Measurements from ENCODE around the gene DDX49. TPM values are rescaled to one million over a fixed set of nuclear protein-coding genes. Genes with fewer than 3 reads are reported as not detected.

DDX49 gene
- total and polyA plus RNA-seq, 4 donors: 34.6 to 81.8 (median 71.3) TPM

DNA sequence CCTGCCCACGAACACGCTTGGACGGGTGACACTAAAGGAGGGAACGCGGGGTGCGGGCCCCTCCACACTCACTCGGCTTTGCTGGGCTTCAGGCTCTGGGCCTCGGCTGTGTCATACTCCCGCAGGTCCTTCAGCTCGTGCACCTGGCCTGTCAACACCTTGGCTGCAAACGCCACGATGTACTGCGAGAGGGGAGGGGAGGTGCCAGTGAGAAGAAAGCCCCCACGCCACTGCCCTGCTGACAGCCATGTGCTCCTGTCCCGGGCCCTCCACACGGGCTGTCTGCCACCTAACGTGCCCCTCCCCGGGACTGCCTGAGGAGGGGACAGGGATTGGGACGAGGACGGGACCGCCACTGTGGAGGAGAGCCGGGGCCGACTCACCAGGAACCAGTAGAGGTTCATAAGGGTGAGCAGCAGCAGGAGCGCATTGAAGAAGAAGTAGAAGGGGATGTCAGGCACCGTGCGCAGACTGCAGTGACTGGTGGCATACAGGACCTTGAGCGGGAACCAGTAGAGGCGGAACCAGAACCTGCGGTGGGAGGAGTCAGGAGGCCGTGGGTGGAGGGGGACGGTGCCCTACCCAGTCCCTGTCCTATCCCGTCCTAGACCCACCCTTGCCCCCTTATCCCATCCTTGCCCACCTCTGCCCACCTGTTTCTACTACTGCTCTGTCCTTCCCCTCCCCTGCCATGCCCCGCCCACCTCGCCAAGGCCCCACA is 40.5 kb upstream of the DDX49 start:
- no peak for DNase-seq (ENCODE audit: low read depth in 4 of 6, low spot score in 6 of 6)
- Histone ChIP-seq H3K27me3 (ENCODE audit: control insufficient read depth, insufficient read depth, low read length) (no peaks in the 10 kb centered on the region), H3K9me3 (ENCODE audit: control insufficient read depth, insufficient read depth, low read length) (no peaks in the 10 kb centered on the region), H3K4me1 (ENCODE audit: control insufficient read depth, insufficient read depth, low read length) (no peaks in the 10 kb centered on the region), H3K27ac (ENCODE audit: low read depth, low read length) (no peak overlapping the region), H3K36me3 (ENCODE audit: control insufficient read depth, insufficient read depth, low read length) (peaks cover 96% of the 10 kb centered on the region), H3K4me3 (ENCODE audit: low read depth, low read length) (no peak overlapping the region)
- 89% methylated on average over 30 of the region's 34 CpGs for WGBS (ENCODE audit: insufficient coverage)

DNA sequence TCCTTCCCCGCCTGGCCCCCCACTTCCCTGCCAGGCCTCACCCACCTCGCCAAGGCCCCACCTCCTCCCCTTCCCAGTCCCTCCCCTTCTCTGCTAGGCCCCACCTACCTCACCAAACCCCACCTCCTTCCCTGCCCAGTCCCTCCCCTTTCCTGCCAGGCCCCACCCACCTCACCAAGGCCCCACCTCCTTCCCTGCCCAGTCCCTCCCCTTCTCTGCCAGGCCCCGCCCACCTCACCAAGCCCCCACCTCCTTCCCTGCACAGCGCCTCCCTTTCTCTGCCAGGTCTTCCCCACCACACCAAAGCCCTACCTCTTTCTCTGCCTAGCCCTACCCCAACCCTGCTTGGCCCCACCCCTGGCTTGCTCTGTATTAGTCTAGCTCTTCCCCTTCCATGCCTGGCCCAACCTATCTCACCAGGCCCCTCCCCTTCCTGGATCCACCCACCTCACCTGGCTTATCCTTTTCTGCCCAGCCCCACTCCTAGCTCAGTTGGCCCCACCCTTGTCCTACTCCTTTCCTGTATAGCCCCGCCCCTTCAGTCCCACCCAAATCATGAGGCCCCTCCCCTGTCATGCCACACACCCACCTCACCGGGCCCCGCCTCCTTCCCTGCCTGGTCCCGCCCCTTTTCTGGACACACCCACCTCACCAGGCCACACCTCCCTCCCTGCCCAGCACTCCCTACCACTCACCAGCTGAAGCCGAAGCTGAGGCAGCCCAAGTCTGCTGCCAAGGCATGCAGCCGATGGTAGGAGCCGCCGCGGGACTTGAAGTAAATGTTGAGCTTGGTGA is 39.7 kb upstream of the DDX49 start:
- Histone ChIP-seq H3K9me3 (ENCODE audit: control insufficient read depth, insufficient read depth, low read length) (no peaks in the 10 kb centered on the region), H3K4me1 (ENCODE audit: control insufficient read depth, insufficient read depth, low read length) (no peaks in the 10 kb centered on the region), H3K4me3 (ENCODE audit: low read depth, low read length) (no peak overlapping the region), H3K27me3 (ENCODE audit: control insufficient read depth, insufficient read depth, low read length) (no peaks in the 10 kb centered on the region), H3K27ac (ENCODE audit: low read depth, low read length) (no peak overlapping the region), H3K36me3 (ENCODE audit: control insufficient read depth, insufficient read depth, low read length) (peaks cover 96% of the 10 kb centered on the region)
- 75% methylated on average over 12 of the region's 13 CpGs for WGBS (ENCODE audit: insufficient coverage)
- DNase-seq (ENCODE audit: low read depth in 4 of 6, low spot score in 6 of 6): no peak

DNA sequence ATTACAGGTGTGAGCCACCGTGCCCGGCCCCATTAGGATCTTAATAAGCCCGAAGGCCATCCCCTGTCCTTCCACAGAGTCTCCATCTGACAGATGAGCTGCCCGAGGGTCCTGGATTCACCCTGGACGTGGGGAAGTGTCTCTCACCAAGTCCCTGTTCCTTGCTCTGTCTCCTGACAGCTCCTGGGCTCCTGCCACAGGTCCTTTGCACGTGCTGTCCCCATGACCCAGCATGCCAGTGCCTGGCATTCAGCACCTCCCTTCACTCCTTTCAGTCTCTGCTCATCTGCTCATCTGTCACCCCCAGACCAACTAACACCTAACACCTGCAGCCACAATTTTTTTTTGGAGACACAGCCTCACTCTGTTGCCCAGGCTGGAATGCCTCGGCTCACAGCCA is 38.0 kb upstream of the DDX49 start:
- H3K36me3 ChIP-seq (ENCODE audit: control insufficient read depth, insufficient read depth, low read length): peaks cover 96% of the 10 kb centered on the region
- H3K4me3 ChIP-seq (ENCODE audit: low read depth, low read length): no peak overlapping the region
- H3K27ac ChIP-seq (ENCODE audit: low read depth, low read length): no peak overlapping the region
- no peaks in the 10 kb centered on the region for H3K4me1 ChIP-seq (ENCODE audit: control insufficient read depth, insufficient read depth, low read length)
- no peaks in the 10 kb centered on the region for H3K27me3 ChIP-seq (ENCODE audit: control insufficient read depth, insufficient read depth, low read length)
- no peak for DNase-seq (ENCODE audit: low read depth in 4 of 6, low spot score in 6 of 6)
- no peaks in the 10 kb centered on the region for H3K9me3 ChIP-seq (ENCODE audit: control insufficient read depth, insufficient read depth, low read length)
- WGBS (ENCODE audit: insufficient coverage): 98% methylated on average over 7 of the region's 7 CpGs

DNA sequence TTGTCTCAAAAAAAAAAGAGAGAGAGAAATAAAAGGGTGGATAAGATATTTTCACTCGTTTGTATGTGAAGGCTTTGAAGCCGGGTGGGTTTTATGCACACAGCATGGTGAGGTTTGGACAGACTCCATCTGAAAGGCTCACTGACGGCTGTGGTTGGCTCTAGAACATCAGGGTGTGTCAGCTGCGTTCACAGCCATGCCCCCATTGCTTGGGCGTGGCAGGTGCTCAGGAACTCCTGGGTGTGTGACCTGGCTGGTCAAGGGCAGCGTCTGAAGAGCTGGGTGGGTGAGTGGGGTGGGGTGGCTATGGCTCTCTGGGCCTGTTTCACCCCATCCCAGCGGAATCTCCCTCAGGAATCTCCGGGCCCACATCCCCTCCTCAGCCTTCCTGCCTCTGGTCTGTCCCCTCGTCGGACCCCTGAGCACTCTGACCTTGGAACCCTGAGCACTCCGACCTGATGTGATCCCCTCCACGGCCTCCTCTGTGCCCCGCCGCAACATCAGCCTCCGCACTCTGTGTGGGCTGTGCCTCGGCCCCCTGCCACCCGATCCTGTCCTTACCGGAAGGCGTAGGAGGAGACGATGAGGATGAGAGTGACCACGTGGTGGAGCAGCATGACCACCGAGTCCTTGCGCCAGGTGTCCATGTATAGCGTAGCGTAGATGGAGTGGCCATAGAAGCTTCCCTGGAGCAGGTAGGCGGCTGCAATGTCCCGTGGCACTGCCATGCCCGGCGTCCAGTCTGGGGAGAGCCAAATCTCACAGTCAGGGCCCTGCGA is 35.8 kb upstream of the DDX49 start:
- Histone ChIP-seq H3K36me3 (ENCODE audit: control insufficient read depth, insufficient read depth, low read length) (peaks cover 92% of the 10 kb centered on the region), H3K4me1 (ENCODE audit: control insufficient read depth, insufficient read depth, low read length) (no peaks in the 10 kb centered on the region), H3K9me3 (ENCODE audit: control insufficient read depth, insufficient read depth, low read length) (no peaks in the 10 kb centered on the region), H3K27me3 (ENCODE audit: control insufficient read depth, insufficient read depth, low read length) (no peaks in the 10 kb centered on the region), H3K27ac (ENCODE audit: low read depth, low read length) (no peak overlapping the region), H3K4me3 (ENCODE audit: low read depth, low read length) (no peak overlapping the region)
- WGBS (ENCODE audit: insufficient coverage): 90% methylated on average over 29 of the region's 30 CpGs
- DNase-seq (ENCODE audit: low read depth in 4 of 6, low spot score in 6 of 6): no peak

DNA sequence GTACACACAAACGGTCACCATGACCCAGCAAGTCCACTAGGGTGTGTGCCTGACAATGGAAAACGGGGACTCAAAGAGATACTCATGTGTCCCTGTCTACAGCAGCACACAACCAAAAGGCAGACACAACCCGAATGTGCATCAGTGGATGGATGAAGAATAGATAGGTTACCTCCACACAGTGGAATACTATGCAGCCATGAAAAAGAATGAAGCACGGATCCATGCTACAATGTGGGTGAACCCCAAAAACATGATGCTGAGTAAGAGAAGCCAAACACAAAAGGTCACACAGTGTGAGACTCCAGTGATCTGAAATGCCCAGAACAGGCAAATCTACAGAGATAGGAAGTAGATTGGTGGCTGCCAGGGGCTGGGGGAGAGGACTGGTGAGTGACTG is 32.5 kb upstream of the DDX49 start:
- Histone ChIP-seq H3K36me3 (ENCODE audit: control insufficient read depth, insufficient read depth, low read length) (peaks cover 89% of the 10 kb centered on the region), H3K27me3 (ENCODE audit: control insufficient read depth, insufficient read depth, low read length) (no peaks in the 10 kb centered on the region), H3K4me3 (ENCODE audit: low read depth, low read length) (no peak overlapping the region), H3K9me3 (ENCODE audit: control insufficient read depth, insufficient read depth, low read length) (no peaks in the 10 kb centered on the region), H3K4me1 (ENCODE audit: control insufficient read depth, insufficient read depth, low read length) (no peaks in the 10 kb centered on the region), H3K27ac (ENCODE audit: low read depth, low read length) (no peak overlapping the region)
- WGBS (ENCODE audit: insufficient coverage): 100% methylated on average over 1 of the region's 4 CpGs
- DNase-seq (ENCODE audit: low read depth in 4 of 6, low spot score in 6 of 6): no peak

DNA sequence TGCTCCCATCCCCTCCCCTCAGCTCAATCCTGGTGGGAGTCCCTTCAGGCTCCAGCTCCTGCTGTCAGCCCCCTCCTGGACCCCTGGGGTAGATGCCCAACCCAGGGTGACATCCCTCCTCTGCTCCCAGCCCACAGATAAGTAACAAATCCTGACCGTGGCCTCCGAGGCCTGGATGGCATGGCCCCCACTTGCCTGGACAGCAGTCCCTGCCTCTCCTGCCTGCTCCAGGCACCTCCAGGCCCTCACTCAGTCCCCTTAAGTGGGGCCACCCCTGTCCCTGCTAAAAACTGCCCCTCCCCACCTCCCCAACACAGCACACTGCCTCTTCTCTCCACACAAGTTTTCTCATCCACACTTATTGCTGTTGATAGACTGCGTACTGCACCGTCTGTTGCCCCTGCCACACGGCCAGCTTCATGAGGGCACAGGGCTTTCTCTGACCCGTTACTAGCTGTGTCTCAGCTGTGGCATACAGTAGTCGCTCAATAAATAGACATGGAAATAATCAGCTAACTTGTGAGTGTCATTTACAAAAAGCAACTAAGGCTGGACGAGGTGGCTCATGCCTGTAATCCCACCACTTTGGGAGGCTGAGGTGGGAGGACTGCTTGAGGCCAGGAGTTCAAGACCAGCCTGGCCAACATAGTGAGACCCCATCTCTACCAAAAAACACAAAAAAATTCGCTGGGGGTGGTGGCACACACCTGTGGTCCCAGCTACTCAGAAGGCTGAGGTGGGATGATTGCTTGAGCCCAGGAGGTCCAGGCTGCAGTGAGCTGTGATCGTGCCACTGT is 29.4 kb upstream of the DDX49 start:
- H3K27me3 ChIP-seq (ENCODE audit: control insufficient read depth, insufficient read depth, low read length): no peaks in the 10 kb centered on the region
- H3K9me3 ChIP-seq (ENCODE audit: control insufficient read depth, insufficient read depth, low read length): no peaks in the 10 kb centered on the region
- H3K4me3 ChIP-seq (ENCODE audit: low read depth, low read length): no peak overlapping the region
- H3K27ac ChIP-seq (ENCODE audit: low read depth, low read length): no peak overlapping the region
- H3K4me1 ChIP-seq (ENCODE audit: control insufficient read depth, insufficient read depth, low read length): peaks cover 20% of the 10 kb centered on the region
- H3K36me3 ChIP-seq (ENCODE audit: control insufficient read depth, insufficient read depth, low read length): peaks cover 78% of the 10 kb centered on the region
- DNase-seq (ENCODE audit: low read depth in 4 of 6, low spot score in 6 of 6): no peak
- WGBS (ENCODE audit: insufficient coverage): 88% methylated on average over 9 of the region's 10 CpGs

DNA sequence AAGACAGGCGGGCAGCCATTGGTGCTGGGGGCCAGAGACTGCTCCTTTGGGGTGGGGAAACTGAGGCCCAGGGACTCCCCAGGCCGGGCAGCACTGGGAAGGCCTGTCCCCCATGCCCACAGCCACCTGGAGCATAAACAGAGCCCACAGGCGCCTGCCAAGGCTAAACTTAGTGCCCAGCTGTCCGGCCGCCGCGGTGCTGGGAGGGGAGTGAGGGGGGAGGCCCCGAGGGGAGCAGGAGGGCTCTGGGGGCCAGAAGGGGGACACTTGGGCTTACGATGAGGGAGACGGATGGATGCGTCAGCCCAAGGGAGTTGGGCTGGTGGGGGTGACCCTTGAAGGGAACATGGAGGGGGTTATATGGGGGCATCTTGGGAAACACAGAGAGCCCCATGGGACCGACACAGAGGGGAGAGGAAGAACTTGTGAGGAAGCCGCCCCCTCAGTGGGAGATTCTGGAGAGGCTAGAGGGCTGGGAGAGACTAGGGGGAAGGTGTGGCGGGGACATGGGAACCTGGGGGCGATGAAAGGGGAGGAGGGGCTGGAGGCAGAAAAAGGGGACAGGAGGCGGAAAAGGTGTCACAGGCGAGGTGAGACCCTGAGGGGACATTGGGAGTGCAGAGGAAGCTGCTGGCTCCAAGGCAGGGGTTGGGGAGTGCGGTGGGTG is 25.8 kb upstream of the DDX49 start:
- WGBS (ENCODE audit: insufficient coverage): 32% methylated on average over 15 of the region's 18 CpGs
- DNase-seq (ENCODE audit: low read depth in 4 of 6, low spot score in 6 of 6): no peak
- Histone ChIP-seq H3K4me3 (ENCODE audit: low read depth, low read length) (peak overlapping the region; percentile 26), H3K4me1 (ENCODE audit: control insufficient read depth, insufficient read depth, low read length) (peaks cover 44% of the 10 kb centered on the region), H3K36me3 (ENCODE audit: control insufficient read depth, insufficient read depth, low read length) (peaks cover 59% of the 10 kb centered on the region), H3K27ac (ENCODE audit: low read depth, low read length) (peak overlapping the region; percentile 40), H3K27me3 (ENCODE audit: control insufficient read depth, insufficient read depth, low read length) (no peaks in the 10 kb centered on the region), H3K9me3 (ENCODE audit: control insufficient read depth, insufficient read depth, low read length) (no peaks in the 10 kb centered on the region)

DNA sequence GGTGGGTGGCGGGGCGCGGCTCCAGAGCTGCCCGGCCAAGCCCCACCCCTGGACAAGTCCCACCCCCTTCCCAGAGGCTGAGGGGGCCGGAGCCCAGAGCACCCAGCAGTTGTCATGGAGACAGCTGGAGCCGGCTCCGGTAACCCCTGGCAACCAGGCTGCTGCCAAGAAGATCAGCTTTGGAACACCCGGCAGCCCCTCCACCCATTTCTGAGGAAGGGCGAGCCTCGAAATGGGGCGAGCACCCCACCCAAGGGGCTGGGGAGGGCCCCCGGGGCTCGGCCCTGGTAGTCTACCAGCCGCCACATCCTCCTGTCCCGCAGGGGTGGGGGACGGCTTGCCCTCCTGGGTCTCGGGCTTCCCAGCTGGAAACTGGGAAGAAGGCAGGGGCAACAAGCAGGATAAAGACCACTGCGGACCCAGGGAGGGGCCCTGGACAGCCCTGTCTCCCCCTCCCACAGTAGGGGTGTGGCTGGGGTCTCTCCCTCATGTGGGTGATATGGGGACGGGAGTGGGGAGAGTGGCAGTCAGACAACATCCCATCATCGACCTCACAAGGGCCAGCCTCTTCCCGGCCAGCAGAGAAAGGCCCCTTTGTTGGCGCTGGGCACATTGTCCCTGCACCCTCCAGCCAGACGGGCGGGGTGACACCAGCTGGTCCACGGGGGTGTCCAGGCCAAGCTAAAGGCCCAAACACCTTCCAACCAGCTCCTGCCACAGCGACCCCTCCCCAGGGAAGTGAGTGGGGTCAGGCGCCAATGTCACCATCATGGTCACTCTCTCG is 25.1 kb upstream of the DDX49 start:
- under 1% methylated on average over 21 of the region's 28 CpGs for WGBS (ENCODE audit: insufficient coverage)
- peak overlapping the region; percentile 71 for H3K4me3 ChIP-seq (ENCODE audit: low read depth, low read length)

More for the DNA sequence above, 25.1 kb upstream of the DDX49 start:
- H3K27ac ChIP-seq (ENCODE audit: low read depth, low read length): peak overlapping the region; percentile 96
- peaks cover 50% of the 10 kb centered on the region for H3K4me1 ChIP-seq (ENCODE audit: control insufficient read depth, insufficient read depth, low read length)
- no peaks in the 10 kb centered on the region for H3K27me3 ChIP-seq (ENCODE audit: control insufficient read depth, insufficient read depth, low read length)
- peak; percentile 68 to 97 (median 90) for DNase-seq (ENCODE audit: low read depth in 4 of 6, low spot score in 6 of 6)
- H3K36me3 ChIP-seq (ENCODE audit: control insufficient read depth, insufficient read depth, low read length): peaks cover 60% of the 10 kb centered on the region
- no peaks in the 10 kb centered on the region for H3K9me3 ChIP-seq (ENCODE audit: control insufficient read depth, insufficient read depth, low read length)

Data from spinal cord (tissue), 10 donors.